Brain microvascular endothelial cell (primary cell): ENCODE results near the gene PPM1E.

Source experiments
- DNase-seq: peaks from one replicate; pipeline ENCODE4 v3.0.0-alpha.2; 2020
- H3K27ac ChIP-seq: fragments of 250-450 bp; sonication (Bioruptor Pico); 2 replicates; pipeline ENCODE4 v1.5.1; 2020; ENCODE audit warnings: mild to moderate bottlenecking, moderate library complexity
- H3K27me3 ChIP-seq: fragments of 250-450 bp; sonication (Bioruptor Pico); replicated peaks from 2 replicates; pipeline ENCODE4 v1.5.1; 2020; ENCODE audit warnings: mild to moderate bottlenecking
- H3K36me3 ChIP-seq: fragments of 250-450 bp; sonication (Bioruptor Pico); replicated peaks from 2 replicates; pipeline ENCODE4 v1.5.1; 2020; ENCODE audit warnings: mild to moderate bottlenecking
- H3K4me3 ChIP-seq: 2 replicates; pipeline ENCODE4 v1.5.1; 2011; ENCODE audit warnings: low read depth, mild to moderate bottlenecking, control low read depth, low read length, moderate library complexity
- CTCF ChIP-seq: IDR thresholded peaks from 2 replicates; pipeline ENCODE4 v1.5.1; 2011; ENCODE audit warnings: low read depth, mild to moderate bottlenecking, moderate library complexity, low read length, control low read depth, inconsistent platforms; ENCODE audit errors: missing control alignments
- in situ Hi-C: cut with HindIII; loops from 2 replicates; pipeline ENCODE4 v1.10.0; 2017; ENCODE audit warnings: low sequenced_read_pairs, low pct_ligation_motif_present

PPM1E gene

DNA sequence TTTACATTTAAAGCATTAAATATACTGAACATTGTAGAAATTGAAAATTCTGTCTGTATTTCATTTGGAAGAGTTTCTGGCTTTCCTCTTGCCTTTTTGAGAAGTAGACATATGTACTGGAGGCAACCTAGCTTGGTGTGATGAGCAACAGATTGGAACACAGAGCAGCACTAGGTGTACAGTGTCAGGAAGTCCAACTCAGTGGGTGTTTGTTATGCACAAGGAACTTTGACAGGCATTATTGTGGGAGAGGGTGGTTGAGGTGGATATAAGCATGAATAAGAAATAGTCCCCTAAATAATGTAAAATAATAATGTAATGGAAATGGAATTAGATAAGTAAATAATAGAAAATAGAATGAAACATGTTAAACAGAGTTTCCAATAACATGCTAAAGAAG is 58.1 kb downstream of the PPM1E start:
- Histone ChIP-seq H3K36me3 (no peaks in the 10 kb centered on the region), H3K4me3 (no peak overlapping the region), H3K27me3 (no peaks in the 10 kb centered on the region), H3K27ac (no peak overlapping the region)
- TF ChIP-seq CTCF: no peak
- DNase-seq: no peak
- in situ Hi-C loops: no loop called here

- no peak for TF ChIP-seq CTCF
These were observed 63.0 kb downstream of the PPM1E start for GRCh38 chr17:58818654-58819053.

DNA sequence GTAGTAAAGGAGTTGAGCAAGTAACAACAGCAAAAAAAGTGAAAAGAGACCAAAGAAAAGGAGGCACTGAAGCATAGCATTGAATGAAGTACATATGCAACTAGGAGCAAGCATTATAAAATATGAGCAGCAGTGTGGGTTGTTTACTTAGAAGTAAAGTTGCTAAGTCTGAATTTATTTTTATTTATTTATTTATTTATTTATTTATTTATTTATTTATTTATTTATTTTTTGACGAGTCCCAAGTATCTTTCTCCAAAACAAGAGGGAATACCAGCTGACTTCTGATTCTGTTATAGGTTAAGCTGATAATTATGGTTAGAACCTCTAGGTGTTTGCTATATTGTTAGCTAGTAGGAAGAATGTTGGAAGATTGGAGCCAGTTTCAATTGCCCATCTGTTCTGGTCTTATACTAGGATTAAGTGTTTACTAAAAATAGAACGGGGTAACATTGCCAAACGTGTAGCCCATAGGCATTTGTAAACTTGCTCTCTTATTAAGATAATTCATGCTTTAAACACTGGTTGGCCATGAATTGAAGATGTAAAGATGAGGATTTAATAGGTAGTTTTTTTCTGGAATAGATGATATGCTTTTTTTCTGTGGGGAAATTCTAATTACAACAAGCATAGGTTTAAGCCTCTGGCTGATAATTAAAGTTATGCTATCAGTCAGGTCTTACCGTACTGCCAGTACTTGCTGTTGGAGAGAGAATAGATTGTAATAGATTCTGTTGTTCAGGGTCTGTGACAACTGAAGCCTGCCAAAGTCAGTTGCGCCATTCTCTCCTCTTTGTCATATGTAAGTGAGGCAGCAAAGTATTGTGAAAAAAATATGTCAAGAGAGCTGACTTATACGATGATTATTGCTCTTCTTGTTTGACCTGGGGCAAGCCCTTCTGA is 66.7 kb downstream of the PPM1E start:
- Histone ChIP-seq H3K27ac (no peak overlapping the region), H3K4me3 (no peak overlapping the region), H3K27me3 (no peaks in the 10 kb centered on the region), H3K36me3 (no peaks in the 10 kb centered on the region)
- no peak for DNase-seq
- in situ Hi-C loops: no loop called here
- no peak for TF ChIP-seq CTCF

More at GRCh38 chr17:58818654-58819053, 63.0 kb downstream of the PPM1E start:
- H3K27me3 ChIP-seq: no peaks in the 10 kb centered on the region
- no peak overlapping the region for H3K4me3 ChIP-seq
- H3K36me3 ChIP-seq: no peaks in the 10 kb centered on the region
- in situ Hi-C loops: no loop called here
- no peak overlapping the region for H3K27ac ChIP-seq
- DNase-seq: no peak

DNA sequence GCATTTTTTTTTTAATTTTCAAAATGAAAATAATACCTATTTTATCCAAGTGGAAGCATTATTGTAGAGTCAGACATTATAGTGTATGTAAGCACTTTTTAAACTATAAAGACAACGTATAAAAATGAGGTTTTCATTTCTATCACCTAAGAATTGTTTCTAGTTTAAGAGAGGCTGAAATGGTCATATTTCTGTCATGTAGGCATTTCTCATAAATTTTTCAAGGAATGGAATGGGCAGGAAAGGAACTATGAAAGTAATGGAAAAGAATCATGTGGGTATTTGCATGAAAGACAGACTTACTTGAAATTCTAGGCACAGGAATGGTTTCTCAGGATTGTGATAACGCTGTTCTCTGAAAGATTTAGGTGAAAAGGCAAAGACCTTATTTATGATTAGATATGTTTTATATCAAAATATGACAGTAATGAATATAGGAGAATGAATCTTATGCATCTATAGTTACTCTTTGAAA is 67.4 kb downstream of the PPM1E start:
- in situ Hi-C loops: no loop called here
- no peak for DNase-seq
- Histone ChIP-seq H3K4me3 (no peak overlapping the region), H3K36me3 (no peaks in the 10 kb centered on the region), H3K27me3 (no peaks in the 10 kb centered on the region), H3K27ac (no peak overlapping the region)
- no peak for TF ChIP-seq CTCF

GRCh38 chr17:58829172-58829637 is 73.6 kb downstream of the PPM1E start:
- no peak for TF ChIP-seq CTCF
- H3K36me3 ChIP-seq: no peaks in the 10 kb centered on the region
- H3K4me3 ChIP-seq: no peak overlapping the region
- no peak overlapping the region for H3K27ac ChIP-seq
- in situ Hi-C loops: no loop called here
- H3K27me3 ChIP-seq: no peaks in the 10 kb centered on the region
- no peak for DNase-seq
